NCI-H226 (cell line): ENCODE data around the gene TRABD2A.
"Not testable (repeated sequence)": the region's sequence is repeated elsewhere in the genome, so short reads cannot be mapped to it uniquely, and the experiment has no call there.

Experiments
- DNase-seq: peaks from one replicate; pipeline ENCODE4 v3.0.0-alpha.2; 2015

TRABD2A gene

DNA sequence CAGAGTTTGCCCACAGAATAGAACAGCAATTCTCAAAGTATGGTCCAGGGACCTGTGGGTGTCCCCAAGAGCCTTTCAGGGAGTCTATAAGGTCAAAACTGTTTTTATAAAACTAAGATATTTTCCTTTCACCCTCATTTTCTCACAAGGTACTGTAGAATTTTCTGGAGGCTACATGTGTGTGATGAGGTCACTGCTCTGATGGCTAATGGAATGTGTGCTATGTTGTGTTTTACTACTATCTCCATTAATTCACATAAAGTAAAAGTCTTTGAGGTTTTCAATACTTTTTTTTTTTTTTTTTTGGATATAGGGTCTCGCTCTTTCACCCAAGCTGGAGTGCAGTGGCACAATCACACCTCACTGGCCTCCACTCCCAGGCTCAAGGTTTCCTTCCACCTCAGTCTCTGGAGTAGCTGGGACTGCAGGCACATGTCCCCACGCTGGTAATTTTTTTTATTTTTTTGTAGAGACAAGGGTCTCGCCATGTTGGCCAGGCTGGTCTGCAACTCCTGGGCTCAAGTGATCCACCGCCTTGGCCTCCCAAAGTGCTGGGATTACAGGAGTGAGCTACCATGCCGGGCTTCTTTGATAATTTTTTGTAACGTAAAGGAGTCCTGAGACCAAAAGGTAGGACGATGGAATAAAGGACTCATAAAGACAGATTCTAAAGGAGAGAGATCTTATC, 1.8 kb downstream of the TRABD2A start:
- DNase-seq: no peak

DNA sequence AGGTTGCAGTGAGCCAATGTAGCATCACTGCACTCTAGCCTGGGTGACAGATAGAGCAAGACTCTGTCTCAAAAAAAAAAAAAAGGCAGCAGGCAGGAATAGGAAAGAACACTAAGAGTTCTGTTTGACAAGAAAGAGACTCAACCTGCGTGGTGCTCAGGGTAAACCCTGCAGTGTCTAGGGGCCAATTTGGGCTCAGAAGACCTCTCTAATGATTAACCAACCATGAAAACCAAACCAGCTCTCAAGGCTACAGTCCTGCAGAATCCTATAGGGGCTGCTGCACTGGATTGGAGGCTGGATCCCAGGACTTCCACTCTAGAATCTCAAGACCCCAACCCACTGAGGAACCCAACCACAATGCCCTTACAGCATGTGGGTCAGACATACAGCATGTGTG, 2.4 kb downstream of the TRABD2A start:
- DNase-seq: no peak

DNA sequence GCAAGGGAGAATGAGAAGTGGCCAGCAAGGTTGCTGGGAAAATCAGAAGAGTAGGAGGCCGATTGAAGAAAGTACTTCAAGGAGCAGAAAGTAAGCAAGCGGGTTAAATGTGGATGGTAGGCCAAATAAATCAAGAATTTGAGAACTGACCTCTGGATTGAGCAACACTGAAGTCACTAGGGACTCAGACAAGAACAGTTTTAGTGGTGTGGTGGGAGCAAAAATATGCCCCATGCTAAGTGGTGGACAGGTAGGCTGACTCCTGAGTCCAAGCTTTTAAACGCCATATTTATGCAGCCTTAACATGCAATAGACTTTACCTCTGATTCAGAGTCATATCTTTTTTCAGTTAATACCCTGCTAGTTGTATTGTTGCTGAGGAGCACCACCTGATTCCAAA, 4.5 kb downstream of the TRABD2A start:
- DNase-seq: no peak

DNA sequence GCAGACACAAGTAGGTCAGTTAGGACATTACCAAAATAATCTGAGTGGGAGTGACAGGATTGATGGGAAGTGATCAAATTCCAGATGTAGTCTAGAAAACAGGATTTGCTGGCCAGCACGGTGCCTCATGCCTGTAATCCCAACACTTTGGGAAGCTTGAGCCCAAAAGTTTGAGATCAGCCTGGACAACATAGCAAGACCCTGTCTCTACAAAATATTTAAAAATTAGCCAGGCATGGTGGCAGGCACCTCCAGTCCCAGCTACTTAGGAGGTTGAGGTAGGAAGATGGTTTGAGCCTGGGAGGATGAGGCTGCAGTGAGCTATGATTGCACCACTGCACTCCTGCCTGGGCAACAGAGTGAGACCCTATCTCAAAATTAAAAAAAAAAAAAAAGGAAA, 5.3 kb downstream of the TRABD2A start:
- DNase-seq: not testable (repeated sequence)

DNA sequence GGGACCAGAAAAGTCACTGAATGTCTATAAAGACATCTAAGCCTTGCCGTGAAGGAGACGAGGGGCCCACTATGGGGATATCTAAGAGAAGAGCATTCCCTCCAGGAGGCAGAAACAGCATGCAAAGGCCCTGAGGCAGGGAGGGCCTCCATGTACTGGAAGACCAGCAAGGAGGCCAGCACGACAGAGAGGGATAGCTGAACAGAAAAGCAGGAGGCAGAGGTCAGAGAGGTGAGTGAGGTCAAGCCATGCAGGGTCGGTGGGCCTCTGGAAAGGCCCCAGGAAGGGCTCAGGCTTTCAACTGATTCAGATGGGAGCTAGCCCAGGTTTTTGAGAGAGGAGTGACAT, 5.7 kb downstream of the TRABD2A start:
- DNase-seq: no peak

DNA sequence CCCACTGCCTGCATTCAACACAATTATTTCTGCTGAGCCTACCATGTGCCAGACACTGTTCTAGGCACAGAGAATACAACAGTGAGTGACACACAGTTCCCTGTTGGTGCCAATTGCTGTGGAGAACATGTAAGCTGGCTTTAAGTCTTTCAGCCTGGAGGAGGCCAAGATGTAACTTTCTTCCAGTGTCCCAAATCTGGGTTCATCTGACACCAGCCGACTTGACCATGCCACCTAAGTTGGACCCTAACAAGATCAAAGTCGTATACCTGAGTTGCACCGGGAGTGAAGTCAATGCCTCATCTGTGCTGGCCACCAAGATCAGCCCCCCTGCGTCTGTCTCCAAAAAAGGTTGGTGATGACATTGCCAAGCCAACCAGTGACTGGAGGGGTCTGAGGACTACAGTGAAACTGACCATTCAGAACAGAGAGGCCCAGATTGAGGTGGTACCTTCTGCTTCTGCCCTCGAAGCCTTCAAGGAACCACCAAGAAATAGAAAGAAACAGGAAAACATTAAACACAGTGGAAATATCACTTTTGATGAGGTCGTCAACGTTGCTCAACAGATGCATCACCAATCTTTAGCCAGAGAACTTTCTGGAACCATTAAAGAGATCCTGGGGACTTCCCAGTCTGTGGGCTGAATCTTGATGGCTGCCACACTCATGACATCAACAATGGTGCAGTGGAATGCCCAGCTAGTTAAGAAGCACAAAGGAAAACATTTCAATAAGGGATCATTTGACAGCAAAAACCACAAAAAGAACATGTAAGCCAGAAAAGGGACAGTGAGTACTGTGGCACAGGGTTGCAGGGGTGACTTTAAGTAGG, 6.3 kb downstream of the TRABD2A start:
- DNase-seq: no peak

DNA sequence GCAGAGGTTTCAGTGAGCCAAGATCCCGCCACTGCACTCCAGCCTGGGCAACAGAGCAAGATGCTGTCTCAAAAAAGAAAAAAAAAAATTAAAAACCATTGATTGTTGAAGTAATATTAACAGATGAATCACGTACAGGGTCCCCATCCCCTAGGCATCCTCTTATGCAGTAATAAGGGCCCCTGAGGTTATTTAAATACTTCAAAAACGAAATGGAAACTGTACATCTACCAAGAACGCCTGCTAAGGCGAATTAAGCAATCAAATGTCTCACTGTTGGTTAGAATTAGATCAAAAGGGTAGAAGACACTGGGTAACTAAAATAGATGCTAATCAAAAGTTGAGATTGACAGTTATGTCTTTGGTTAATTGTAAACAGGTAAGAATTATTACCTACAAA, 7.5 kb downstream of the TRABD2A start:
- no peak for DNase-seq

DNA sequence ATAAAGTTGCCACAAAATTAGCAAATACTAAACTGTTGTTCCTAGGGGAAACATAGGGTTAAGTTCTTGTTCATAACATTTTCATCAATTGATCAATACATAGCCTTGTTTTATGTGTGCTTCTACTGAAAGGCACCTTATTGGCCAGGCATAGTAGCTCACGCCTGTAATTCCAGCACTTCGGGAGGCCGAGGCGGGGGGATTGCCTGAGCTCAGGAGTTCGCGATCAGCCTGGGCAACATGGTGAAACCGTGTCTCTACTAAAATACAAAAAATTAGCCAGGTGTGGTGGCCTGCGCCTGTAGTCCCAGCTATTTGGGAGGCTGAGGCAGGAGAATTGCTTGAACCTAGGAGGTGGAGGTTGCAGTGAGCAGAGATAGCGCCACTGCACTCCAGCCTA, 8.2 kb downstream of the TRABD2A start:
- not testable (repeated sequence) for DNase-seq

DNA sequence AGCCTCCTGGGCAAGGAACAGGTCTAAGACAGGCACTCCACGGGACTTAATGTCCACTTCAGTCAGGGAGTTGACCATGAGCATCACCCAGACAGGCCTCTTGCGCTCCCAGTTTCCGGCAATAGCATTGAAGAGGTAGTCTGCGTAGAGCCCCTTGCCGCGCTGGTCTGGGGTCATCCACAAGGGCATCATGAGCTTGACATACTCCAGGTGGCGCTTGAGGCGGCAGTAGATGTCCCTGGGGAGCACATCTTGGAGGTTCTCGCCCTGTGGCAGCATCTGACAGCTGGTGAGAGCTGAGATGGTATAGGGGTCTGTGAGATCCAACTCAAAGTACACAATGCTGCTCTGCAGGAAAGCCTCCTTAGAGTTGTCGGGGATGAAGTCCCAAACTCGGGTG, 10.6 kb downstream of the TRABD2A start:
- no peak for DNase-seq

DNA sequence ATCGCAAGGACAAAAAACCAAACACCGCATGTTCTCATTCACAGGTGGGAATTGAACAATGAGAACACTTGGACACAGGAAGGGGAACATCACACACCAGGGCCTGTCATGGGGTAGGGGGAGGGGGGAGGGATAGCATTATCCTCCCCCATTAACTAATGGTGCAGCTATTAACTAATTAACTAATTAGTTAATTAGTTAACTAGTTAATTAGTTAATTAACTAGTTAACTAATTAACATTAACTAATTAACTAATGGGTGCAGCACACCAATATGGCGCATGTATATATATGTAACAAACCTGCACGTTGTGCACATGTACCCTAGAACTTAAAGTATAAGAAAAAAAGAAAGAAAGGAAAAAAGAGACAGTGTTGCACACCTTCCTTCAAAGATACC, 12.6 kb downstream of the TRABD2A start:
- DNase-seq: not testable (repeated sequence)

DNA sequence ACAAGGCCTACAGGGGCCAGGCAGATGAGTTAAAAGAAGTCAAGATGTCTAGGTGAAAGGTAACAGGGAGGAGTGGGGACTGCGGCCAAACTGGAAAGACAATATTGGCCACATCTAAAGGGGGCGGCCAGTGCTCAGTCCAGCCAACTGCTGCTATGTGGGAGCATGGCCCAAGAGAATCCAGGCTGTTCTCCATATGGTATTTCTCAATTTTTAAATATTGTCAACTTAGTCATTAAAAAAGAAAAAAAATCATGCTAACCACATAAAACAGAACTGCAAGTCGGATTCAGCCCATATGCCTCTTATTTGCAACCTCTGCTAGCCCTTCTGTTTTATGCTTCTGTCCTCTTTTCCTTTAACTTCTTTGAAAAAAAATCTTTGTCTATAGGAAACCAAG, 14.8 kb downstream of the TRABD2A start:
- DNase-seq: no peak

DNA sequence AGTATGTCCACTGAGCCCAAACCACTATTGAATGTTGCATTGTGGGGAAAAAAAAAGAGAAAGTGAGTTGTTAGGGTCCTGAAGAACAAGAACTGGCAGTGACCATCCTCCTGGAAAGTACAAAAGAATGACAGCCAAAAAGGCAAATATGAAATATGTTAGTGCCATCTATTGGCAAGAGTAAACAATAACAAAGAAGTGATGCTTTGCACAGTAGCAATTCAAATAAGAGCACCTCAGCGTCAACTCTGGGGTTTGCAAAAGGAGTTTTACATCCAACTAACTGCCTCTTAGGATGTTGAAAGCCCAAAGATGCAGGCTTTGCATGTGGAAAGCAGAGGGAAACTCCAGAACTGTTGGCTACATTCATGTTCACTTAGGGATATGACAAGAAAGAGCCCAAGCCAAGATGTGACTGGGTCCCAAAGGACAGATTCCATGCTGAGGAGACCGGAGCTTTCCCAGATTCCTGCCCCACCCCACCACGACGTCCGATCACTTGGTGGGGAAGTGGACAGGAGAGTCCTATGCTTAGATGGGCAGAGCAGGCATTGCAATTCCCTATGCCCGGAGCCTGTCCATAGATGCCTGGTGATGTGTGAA, 15.6 kb downstream of the TRABD2A start:
- DNase-seq: no peak

DNA sequence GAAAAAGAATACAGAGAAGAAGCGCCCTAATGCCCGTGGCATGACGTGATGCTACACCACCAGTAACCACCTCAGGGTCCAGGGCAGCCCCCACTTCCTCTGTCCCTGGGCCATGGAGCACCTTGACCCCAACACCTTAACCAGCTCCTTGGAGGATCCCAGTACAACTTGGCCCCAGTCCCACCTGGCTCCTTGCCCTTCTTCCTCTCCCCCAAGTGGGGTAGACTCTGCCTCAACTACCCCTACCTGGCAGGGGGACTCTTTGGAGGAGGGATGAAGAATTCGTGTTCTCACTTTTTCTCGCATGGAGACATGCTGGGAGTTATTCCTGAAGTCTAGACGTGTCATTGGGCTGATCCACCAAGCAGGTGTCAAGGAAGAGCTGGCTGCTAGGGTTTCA, 18.9 kb downstream of the TRABD2A start:
- no peak for DNase-seq

DNA sequence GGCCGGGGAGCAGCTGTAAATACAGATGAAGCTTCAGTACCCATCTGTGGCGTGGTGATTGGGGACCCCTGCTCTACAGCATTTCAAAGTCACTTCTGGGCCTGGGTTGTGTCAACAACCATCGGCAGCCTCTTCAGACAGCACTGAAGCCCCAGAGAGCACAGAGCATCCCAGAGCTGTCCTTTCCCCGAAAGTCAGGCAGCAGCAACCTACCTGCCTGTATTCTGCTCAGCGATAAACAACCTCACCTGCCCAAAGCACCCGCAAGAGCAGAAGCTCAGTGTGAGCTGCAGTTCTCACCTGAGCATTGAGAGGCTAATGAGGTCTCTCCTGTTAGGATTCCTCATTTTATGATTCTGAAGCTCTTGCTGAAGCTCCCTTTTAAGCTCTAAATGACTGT, 19.3 kb downstream of the TRABD2A start:
- DNase-seq: no peak

DNA sequence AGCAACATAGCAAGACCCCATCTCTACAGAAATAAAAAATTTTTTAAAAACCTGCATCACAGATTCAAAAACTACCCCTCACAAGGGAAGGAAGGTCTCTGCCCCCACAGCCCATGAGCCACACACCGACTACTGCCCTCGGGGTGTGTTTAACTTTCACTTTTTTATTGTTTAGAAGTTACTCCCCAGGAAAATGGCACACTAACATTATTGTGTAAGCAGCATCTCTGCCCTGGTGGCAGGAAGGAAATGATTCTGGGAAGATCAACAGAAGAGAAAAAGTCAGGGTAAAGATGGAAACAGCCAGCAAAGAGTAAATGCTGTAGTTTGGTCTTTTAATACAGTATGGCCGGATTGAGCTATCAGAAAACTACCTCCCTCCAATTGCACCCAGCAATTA, 21.9 kb downstream of the TRABD2A start:
- no peak for DNase-seq

DNA sequence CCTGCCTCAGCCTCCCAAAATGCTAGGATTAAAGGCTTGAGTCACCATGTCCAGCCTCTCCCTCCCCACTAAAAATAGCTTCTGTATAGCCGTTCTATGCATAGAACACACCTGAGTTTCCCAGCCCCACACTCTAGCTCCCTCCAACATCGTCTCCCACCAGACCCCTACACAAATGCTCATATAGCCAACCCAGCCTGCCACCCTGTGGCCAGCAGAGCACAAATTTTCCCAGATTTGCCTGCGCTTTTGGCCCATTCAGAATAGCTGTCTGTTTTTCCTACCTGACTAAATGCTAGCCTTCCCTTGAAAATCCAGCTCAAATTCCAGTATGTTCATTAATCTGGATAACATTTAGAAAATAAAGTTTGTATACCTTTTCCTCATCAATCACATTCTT, 22.8 kb downstream of the TRABD2A start:
- no peak for DNase-seq

DNA sequence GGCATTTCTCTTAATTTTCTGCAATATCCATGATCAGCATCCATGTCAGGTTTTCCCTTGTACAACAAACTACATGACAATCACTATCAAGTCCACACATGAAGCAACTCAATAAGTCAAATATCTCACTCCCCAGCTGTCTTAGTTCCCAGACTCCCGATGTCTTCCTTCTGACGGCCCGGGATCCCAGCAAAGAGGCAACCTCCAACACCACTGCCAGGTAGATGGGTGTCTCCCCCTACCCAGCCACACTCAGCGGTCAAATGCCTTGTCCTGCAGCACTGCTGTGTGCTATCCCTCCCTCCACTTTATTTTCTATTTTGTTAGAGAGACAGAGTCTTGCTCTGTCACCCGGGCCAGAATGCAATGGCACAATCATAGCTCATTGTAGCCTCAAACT, 23.3 kb downstream of the TRABD2A start:
- no peak for DNase-seq

DNA sequence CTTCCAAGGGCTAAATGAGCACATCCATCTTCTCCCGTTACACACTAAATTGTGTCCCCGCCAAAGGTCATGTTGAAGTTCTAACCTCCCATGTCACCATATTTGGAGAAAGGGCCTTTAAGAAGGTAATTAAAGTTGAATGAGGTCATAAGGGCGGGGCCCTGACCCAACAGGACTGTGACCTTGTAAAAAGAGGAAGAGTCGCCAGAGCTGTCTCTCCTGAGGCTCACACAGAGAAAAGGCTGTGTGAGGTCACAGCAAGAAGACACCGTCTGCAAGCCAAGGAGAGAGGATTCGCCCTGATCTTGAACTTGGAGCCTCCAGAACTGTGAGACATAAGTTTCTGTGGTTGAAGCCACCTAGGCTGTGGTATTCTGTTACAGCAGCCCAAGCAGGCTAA, 24.1 kb downstream of the TRABD2A start:
- no peak for DNase-seq

DNA sequence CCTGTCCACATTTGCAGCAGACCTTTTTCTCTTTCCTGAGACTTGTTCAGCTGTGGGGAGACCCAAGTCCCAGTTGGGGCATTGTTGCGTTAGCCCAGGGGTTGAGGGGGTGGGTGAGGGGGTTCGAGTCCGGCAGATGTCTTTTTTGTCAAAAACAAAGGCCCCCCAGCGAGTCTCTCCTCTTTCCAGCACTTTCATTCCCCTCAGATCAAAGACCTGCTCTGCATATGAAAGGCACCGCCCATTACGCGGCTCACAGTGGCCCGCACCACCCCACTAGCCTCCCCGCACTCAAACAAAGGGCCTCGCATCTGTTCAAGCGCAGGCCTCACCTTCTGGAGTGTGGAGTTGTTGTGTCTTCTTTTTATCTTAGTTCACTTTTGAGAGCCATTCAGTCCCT, 25.2 kb downstream of the TRABD2A start:
- DNase-seq: no peak

DNA sequence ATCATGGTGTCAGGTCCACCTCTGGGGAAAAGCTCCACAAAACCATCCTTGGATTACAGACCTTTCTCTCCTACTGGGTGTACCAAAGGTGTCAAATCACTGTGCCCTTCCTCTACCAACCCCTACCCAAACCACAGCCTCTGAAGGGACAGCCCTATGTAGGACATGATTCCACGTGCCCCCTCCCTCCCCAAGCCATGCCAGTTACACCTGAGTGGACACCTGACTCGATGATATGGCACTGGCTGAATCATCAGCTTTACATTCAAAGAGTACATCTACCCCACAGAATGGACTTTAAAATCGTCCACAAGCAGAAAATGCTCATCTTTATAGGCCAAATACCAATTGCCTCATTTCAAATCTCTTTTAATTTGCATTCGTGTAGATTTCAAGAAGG, 26.0 kb downstream of the TRABD2A start:
- DNase-seq: no peak

DNA sequence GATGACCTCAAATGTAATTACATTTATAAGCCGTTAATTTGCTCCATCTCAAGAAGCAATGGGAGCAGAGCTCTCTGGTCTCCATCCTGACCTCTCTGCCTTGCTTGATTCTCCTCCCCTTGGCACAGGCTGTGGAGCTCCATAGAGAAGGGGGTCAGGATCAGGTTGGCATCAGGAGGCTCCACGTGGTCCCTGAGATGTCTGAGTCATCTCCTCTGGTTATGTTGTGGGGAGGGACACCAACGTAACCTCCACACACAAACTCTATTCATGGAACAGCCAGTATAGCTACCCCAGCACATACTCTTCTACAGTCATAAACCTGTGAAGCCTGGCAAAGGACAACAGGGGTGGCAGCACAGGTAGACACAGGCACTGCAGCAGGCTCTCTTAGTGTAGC, 29.0 kb downstream of the TRABD2A start:
- DNase-seq: no peak

DNA sequence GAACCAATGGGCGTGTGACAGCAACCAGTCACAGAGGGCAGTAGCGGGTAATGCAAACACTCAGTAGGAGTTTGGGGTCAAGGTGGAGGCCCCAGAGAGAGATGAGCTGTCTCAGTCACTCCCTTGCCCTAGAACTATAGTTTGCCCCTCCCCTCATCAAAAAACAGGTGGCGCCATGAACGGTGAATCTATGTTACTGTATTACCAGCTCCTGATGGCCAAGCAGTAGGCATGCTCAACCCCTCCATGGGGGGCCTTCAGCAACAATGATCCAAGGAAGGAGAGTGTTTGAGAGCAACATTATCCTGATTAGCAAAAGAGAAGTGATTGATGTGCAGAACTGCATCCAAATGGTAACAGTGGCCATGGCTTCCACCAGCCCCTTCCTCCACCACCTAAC, 30.4 kb downstream of the TRABD2A start:
- no peak for DNase-seq

DNA sequence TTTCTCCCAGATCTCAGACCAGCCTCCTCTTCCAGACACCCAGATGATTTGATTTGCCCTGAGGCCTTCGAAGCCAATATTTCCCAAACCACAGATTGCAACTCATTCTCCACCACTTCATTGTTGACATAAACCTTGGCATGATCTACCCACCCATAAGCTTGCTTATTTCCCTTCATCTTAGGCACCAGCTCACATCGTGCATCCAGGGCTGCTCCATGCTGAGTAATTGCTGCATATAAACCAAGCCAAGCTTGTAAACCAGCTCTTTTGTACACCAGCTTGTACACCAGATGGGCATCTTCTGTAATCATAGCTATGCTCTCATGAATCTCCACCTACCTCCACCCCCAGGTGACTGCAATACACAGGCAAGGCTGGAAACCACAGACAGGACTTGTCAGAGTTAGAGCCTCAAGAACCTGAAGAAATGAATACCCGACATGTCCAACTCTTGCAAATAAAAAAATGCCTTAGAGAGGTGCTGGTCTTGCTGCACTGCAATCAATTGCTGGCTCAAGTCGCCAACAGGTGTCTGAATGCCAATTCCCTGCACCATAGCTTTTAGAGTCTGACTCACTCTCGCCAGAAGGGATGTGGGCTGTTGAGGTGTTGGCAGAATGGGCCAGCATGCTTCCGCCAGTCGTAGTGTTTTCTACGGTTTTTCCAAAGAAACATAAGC, 31.5 kb downstream of the TRABD2A start:
- peak; percentile 14 for DNase-seq
